ENCODE data around the gene PPFIA4. TPM values are rescaled to one million over a fixed set of nuclear protein-coding genes. Genes with fewer than 3 reads are reported as not detected.

The PPFIA4 gene
- total RNA-seq, 1 experiment from 2014 or later, result 3.0 TPM

GRCh38 chr1:203041351-203041932 lies 15.2 kb downstream of the PPFIA4 start:
- CTCF ChIA-PET, result interaction anchor here (1.7 to 3.5 kb wide), 3 partner anchors 18 to 228 kb away, joined by 6 to 65 read pairs (median 52); no protein-coding TSS in a partner anchor
- TF ChIP-seq EZH2 (IDR thresholded peaks at IDR 0.05; ENCODE audit: borderline replicate concordance, low read depth, low read length, poor library complexity, severe bottlenecking) (no peak), CTCF (conservative IDR thresholded peaks at IDR 0.05; ENCODE audit: low read depth, low read length) (no peak)
- H3K36me3 ChIP-seq (ENCODE audit: insufficient read depth, low read length, poor library complexity, severe bottlenecking), result no peaks in the 10 kb centered on the region
- intact Hi-C loops (cut with micrococcal nuclease; ENCODE audit: unreplicated experiment), result no loop called here
- H3K4me3 ChIP-seq (ENCODE audit: low read depth, low read length, poor library complexity, severe bottlenecking), result no peak overlapping the region
- BruUV-seq (replicated peaks), result no TSS peak
- no peak overlapping the region for H3K27ac ChIP-seq (ENCODE audit: low read depth, low read length, poor library complexity, severe bottlenecking)
- no peaks in the 10 kb centered on the region for H3K9me3 ChIP-seq (ENCODE audit: low read depth, low read length, poor library complexity, severe bottlenecking)
- no peaks in the 10 kb centered on the region for H3K27me3 ChIP-seq (replicated peaks; ENCODE audit: insufficient read depth, low read depth, low read length, poor library complexity)
- POLR2A ChIA-PET (ENCODE audit: low non-redundant PET), result no interaction called here
- H3K4me1 ChIP-seq (ENCODE audit: insufficient read depth, low read length, poor library complexity, severe bottlenecking), result no peaks in the 10 kb centered on the region
- no peak for DNase-seq (ENCODE audit: low spot score)

DNA sequence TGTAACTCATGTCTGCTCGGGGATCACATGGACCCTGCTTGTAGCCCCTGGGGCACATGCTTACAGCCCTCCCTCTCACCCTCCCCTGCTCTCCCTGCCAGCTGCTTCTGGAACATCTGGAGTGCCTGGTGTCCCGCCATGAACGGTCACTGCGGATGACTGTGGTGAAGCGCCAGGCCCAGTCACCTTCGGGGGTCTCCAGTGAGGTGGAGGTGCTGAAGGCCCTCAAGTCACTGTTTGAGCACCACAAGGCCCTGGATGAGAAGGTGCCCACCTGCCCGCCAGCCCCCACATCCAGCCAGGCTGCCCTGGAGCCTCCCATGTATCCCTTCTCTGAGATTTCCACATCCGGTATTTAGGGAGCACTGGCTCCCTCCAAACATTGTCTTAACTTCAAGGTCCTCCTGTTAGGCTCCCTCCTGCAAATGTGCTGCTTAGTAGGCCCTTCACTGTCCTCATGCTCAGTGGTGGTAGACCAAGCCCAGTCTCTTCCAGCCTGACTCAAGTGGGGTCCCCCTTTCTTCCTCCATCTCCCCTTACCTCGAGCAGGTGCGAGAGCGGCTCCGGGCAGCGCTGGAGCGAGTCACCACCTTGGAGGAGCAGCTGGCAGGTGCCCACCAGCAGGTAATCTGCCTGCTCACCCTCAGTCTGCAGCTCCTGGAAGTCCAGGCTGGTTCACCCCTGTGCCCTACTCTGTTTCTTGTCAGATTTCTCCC lies 17.7 kb downstream of the PPFIA4 start:
- DNase-seq (ENCODE audit: low spot score), result no peak
- H3K27ac ChIP-seq (ENCODE audit: low read depth, low read length, poor library complexity, severe bottlenecking), result no peak overlapping the region
- no TSS peak for BruUV-seq (replicated peaks)
- intact Hi-C loops (cut with micrococcal nuclease; ENCODE audit: unreplicated experiment), result no loop called here
- TF ChIP-seq CTCF (conservative IDR thresholded peaks at IDR 0.05; ENCODE audit: low read depth, low read length), result no peak
- no peak for TF ChIP-seq EZH2 (IDR thresholded peaks at IDR 0.05; ENCODE audit: borderline replicate concordance, low read depth, low read length, poor library complexity, severe bottlenecking)
- CTCF ChIA-PET, result interaction anchor here (1.2 kb wide), 1 partner anchor 223 kb away, joined by 3 read pairs; no protein-coding TSS in a partner anchor
- POLR2A ChIA-PET (ENCODE audit: low non-redundant PET), result no interaction called here
- peaks cover 12% of the 10 kb centered on the region for H3K4me1 ChIP-seq (ENCODE audit: insufficient read depth, low read length, poor library complexity, severe bottlenecking)
- H3K36me3 ChIP-seq (ENCODE audit: insufficient read depth, low read length, poor library complexity, severe bottlenecking), result no peaks in the 10 kb centered on the region
- H3K27me3 ChIP-seq (replicated peaks; ENCODE audit: insufficient read depth, low read depth, low read length, poor library complexity), result no peaks in the 10 kb centered on the region
- H3K9me3 ChIP-seq (ENCODE audit: low read depth, low read length, poor library complexity, severe bottlenecking), result no peaks in the 10 kb centered on the region
- H3K4me3 ChIP-seq (ENCODE audit: low read depth, low read length, poor library complexity, severe bottlenecking), result no peak overlapping the region

GRCh38 chr1:203044546-203045250 lies 18.4 kb downstream of the PPFIA4 start:
- DNase-seq (ENCODE audit: low spot score), result no peak
- intact Hi-C loops (cut with micrococcal nuclease; ENCODE audit: unreplicated experiment), result no loop called here
- Histone ChIP-seq H3K4me1 (ENCODE audit: insufficient read depth, low read length, poor library complexity, severe bottlenecking) (peaks cover 12% of the 10 kb centered on the region), H3K36me3 (ENCODE audit: insufficient read depth, low read length, poor library complexity, severe bottlenecking) (no peaks in the 10 kb centered on the region), H3K9me3 (ENCODE audit: low read depth, low read length, poor library complexity, severe bottlenecking) (no peaks in the 10 kb centered on the region), H3K27me3 (replicated peaks; ENCODE audit: insufficient read depth, low read depth, low read length, poor library complexity) (no peaks in the 10 kb centered on the region), H3K4me3 (ENCODE audit: low read depth, low read length, poor library complexity, severe bottlenecking) (no peak overlapping the region), H3K27ac (ENCODE audit: low read depth, low read length, poor library complexity, severe bottlenecking) (no peak overlapping the region)
- CTCF ChIA-PET, result no interaction called here
- TF ChIP-seq EZH2 (IDR thresholded peaks at IDR 0.05; ENCODE audit: borderline replicate concordance, low read depth, low read length, poor library complexity, severe bottlenecking) (no peak), CTCF (conservative IDR thresholded peaks at IDR 0.05; ENCODE audit: low read depth, low read length) (no peak)
- BruUV-seq (replicated peaks), result no TSS peak
- POLR2A ChIA-PET (ENCODE audit: low non-redundant PET), result no interaction called here

All from A673 (cell line).